HepG2 (cell line): ENCODE data around the gene EED. TPM values are rescaled to one million over a fixed set of nuclear protein-coding genes. Genes with fewer than 3 reads are reported as not detected.

Source experiments
- ATAD3A ChIP-seq: sonication (generic); formaldehyde crosslinking; IDR thresholded peaks from 2 replicates; pipeline ENCODE4 v1.4.0; 2020; ENCODE audit warnings: missing genetic modification reagents
- CREB1 ChIP-seq, 2 experiments: fragments of 450-650 bp in 1 of 2; IDR thresholded peaks; 2 replicates each; pipeline ENCODE4 v1.6.1; 2016 to 2017; ENCODE audit warnings: control low read depth in 1 of 2, mild to moderate bottlenecking in 1 of 2, missing compliant biosample characterization in 1 of 2, missing genetic modification characterization in 1 of 2
- FOXK2 ChIP-seq: fragments of 450-650 bp; IDR thresholded peaks from 2 replicates; pipeline ENCODE4 v1.6.1; 2016
- KLF6 ChIP-seq: IDR thresholded peaks from 2 replicates; pipeline ENCODE4 v1.8.0; 2016; ENCODE audit warnings: missing biosample characterization, missing genetic modification reagents
- MEF2D ChIP-seq: sonication (generic); formaldehyde crosslinking; IDR thresholded peaks from 2 replicates; pipeline ENCODE4 v1.5.1; 2020; ENCODE audit warnings: mild to moderate bottlenecking, missing genetic modification reagents
- NCOR1 ChIP-seq: fragments of 200-600 bp; sonication (generic); IDR thresholded peaks from 2 replicates; pipeline ENCODE4 v1.7.0; 2017; ENCODE audit warnings: antibody characterized with exemption, low read length, borderline replicate concordance
- NR3C1 ChIP-seq: sonication (generic); formaldehyde crosslinking; IDR thresholded peaks from 2 replicates; pipeline ENCODE4 v1.4.0; 2020; ENCODE audit warnings: missing genetic modification reagents
- RBAK ChIP-seq: sonication (generic); formaldehyde crosslinking; IDR thresholded peaks from 2 replicates; pipeline ENCODE4 v1.5.1; 2020; ENCODE audit warnings: mild to moderate bottlenecking, missing genetic modification reagents
- RFX3 ChIP-seq: IDR thresholded peaks from 2 replicates; pipeline ENCODE4 v1.6.1; 2016; ENCODE audit warnings: missing biosample characterization, missing genetic modification reagents
- SRF ChIP-seq: IDR thresholded peaks from 2 replicates; pipeline ENCODE4 v1.6.1; 2011; ENCODE audit warnings: mild to moderate bottlenecking, low read depth, low read length, moderate library complexity
- TCF7 ChIP-seq: sonication (generic); IDR thresholded peaks from 2 replicates; pipeline ENCODE4 v1.6.1; 2016; ENCODE audit warnings: antibody characterized with exemption, low read depth
- TP53 ChIP-seq: sonication (generic); formaldehyde crosslinking; conservative IDR thresholded peaks from 2 replicates; pipeline ENCODE4 v1.4.0; 2020; ENCODE audit warnings: missing genetic modification reagents
- ZBTB8A ChIP-seq: sonication (generic); formaldehyde crosslinking; IDR thresholded peaks from 2 replicates; pipeline ENCODE4 v1.4.0; 2020; ENCODE audit warnings: mild to moderate bottlenecking, low read depth, missing genetic modification reagents, borderline replicate concordance
- ZFP36 ChIP-seq: fragments of 150-350 bp; IDR thresholded peaks from 2 replicates; pipeline ENCODE4 v1.6.1; 2018; ENCODE audit warnings: borderline replicate concordance, low read length, low read depth; ENCODE audit not compliant: partially characterized antibody
- ZNF260 ChIP-seq: sonication (generic); formaldehyde crosslinking; IDR thresholded peaks from 2 replicates; pipeline ENCODE4 v1.4.0; 2020; ENCODE audit warnings: missing genetic modification reagents, low read depth, mild to moderate bottlenecking, borderline replicate concordance
- ZNF558 ChIP-seq: sonication (generic); formaldehyde crosslinking; IDR thresholded peaks from 2 replicates; pipeline ENCODE4 v1.9.0; 2022; ENCODE audit warnings: mild to moderate bottlenecking, missing genetic modification reagents, borderline replicate concordance
- ZNF607 ChIP-seq: sonication (generic); formaldehyde crosslinking; IDR thresholded peaks from 2 replicates; pipeline ENCODE4 v1.5.1; 2020; ENCODE audit warnings: missing genetic modification reagents, mild to moderate bottlenecking, borderline replicate concordance
- ZNF7 ChIP-seq: IDR thresholded peaks from 2 replicates; pipeline ENCODE4 v1.6.1; 2016; ENCODE audit warnings: missing biosample characterization, missing genetic modification reagents
- polyA plus RNA-seq, 8 experiments: library from polyadenylated mRNA; depleted of rRNA in 3 of 8; stranded (reverse) in 7 of 8; unstranded in 1 of 8; fragments of >200 nt; fragmentation: Illumina TruSeq in 4 of 8; extraction: Trizol in 4 of 8; gene quantifications; 2 replicates each; pipeline versions ENCODE4 v1.2.1 to v1.2.3, GENCODE V29; 2011 to 2016; ENCODE audit warnings: low read depth in 4 of 8, missing spikeins in 1 of 8, mixed read lengths in 1 of 8; ENCODE audit not compliant: insufficient read depth in 1 of 8
- total RNA-seq, 5 experiments: library from RNA; depleted of rRNA; stranded (reverse); fragments of >200 nt; fragmentation: Illumina TruSeq; extraction: Trizol; gene quantifications; 2 replicates each; pipeline ENCODE4 v1.2.3, GENCODE V29; 2016; ENCODE audit warnings: low read depth in 1 of 5
- TF ChIP-seq, protein P1 (sequence below): sonication (generic); formaldehyde crosslinking; IDR thresholded peaks from 2 replicates; pipeline ENCODE4 v1.9.0; 2022; ENCODE audit warnings: missing genetic modification reagents, mild to moderate bottlenecking, borderline replicate concordance
- TF ChIP-seq, protein P2 (sequence below): sonication (generic); formaldehyde crosslinking; IDR thresholded peaks from 2 replicates; pipeline ENCODE4 v1.8.0; 2022; ENCODE audit warnings: mild to moderate bottlenecking, missing genetic modification reagents, moderate library complexity
- TF ChIP-seq, protein P3 (sequence below): sonication (generic); formaldehyde crosslinking; IDR thresholded peaks from 2 replicates; pipeline ENCODE4 v1.4.0; 2020; ENCODE audit warnings: missing genetic modification reagents, mild to moderate bottlenecking, borderline replicate concordance
- TF ChIP-seq, protein P4 (sequence below): sonication (generic); formaldehyde crosslinking; IDR thresholded peaks from 2 replicates; pipeline ENCODE4 v1.4.0; 2020; ENCODE audit warnings: mild to moderate bottlenecking, missing genetic modification reagents

The EED gene
- total and polyA plus RNA-seq, 2 of the 13 experiments (the other 11 are each of a cell fraction or from before 2014, with no cell fraction given): 11.0 to 28.4 TPM

DNA sequence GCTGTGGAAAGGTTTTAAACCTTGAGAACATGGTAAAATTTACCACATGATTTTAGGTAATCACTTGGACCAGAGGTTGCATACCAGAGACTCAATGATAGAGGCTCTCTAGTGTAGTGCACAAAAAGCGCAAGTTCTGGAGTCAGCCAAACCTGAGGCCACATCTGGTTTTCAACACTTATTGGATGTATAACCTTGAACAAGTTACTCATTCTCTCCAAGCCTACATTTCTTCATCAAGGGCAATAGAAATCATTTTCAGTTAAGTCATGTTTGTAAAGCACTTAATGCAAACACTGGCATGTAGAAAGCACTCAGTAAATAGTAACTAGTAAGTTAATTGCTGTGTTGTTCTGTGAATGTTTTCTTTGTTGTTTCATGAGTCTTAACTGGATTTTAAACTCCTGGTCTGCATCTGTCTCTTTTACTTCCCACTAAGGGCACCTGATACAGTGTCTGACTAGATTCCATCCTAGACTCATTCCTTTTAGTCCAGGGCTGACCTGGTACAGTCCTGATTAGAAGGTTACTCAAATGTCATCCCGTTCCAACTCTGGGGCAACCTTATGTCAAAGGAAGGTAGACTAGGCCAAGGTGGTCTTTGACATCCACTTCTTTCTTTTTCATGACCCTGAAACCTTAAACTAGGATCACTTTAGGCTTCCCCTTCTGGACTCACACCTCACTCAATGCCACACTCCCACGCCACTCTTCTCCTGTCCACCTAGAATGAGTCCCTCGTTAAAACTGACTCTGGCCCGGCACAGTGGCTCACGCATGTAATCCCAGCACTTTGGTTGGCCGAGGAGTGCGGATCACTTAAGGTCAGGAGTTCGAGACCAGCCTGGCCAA lies 34.5 kb upstream of the EED start (continued):
- TF ChIP-seq, protein P1, sequence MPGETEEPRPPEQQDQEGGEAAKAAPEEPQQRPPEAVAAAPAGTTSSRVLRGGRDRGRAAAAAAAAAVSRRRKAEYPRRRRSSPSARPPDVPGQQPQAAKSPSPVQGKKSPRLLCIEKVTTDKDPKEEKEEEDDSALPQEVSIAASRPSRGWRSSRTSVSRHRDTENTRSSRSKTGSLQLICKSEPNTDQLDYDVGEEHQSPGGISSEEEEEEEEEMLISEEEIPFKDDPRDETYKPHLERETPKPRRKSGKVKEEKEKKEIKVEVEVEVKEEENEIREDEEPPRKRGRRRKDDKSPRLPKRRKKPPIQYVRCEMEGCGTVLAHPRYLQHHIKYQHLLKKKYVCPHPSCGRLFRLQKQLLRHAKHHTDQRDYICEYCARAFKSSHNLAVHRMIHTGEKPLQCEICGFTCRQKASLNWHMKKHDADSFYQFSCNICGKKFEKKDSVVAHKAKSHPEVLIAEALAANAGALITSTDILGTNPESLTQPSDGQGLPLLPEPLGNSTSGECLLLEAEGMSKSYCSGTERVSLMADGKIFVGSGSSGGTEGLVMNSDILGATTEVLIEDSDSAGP (CRISPR knock-in tag): no peak
- no peak for TF ChIP-seq ZNF607 (CRISPR knock-in tag)
- TF ChIP-seq ZNF7 (CRISPR knock-in tag): no peak
- TF ChIP-seq ZFP36: no peak
- no peak for TF ChIP-seq RFX3 (CRISPR knock-in tag)
- no peak for TF ChIP-seq RBAK (CRISPR knock-in tag)
- TF ChIP-seq TP53 (CRISPR knock-in tag): no peak
- no peak for TF ChIP-seq CREB1 (IDR thresholded peaks at IDR 0.05)
- peak; percentile 41; the same call in 1 of the 2 replicates for TF ChIP-seq CREB1 (CRISPR knock-in tag; IDR thresholded peaks at IDR 0.05)
- TF ChIP-seq, protein P2, sequence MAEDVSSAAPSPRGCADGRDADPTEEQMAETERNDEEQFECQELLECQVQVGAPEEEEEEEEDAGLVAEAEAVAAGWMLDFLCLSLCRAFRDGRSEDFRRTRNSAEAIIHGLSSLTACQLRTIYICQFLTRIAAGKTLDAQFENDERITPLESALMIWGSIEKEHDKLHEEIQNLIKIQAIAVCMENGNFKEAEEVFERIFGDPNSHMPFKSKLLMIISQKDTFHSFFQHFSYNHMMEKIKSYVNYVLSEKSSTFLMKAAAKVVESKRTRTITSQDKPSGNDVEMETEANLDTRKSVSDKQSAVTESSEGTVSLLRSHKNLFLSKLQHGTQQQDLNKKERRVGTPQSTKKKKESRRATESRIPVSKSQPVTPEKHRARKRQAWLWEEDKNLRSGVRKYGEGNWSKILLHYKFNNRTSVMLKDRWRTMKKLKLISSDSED (CRISPR knock-in tag): no peak
- TF ChIP-seq ZNF558 (CRISPR knock-in tag): no peak
- TF ChIP-seq ZBTB8A (CRISPR knock-in tag): no peak
- peak; percentile 75; the same call in 1 of the 2 replicates for TF ChIP-seq KLF6 (CRISPR knock-in tag)
- no peak for TF ChIP-seq MEF2D (CRISPR knock-in tag)
- no peak for TF ChIP-seq NR3C1 (CRISPR knock-in tag)
- no peak for TF ChIP-seq SRF
- TF ChIP-seq, protein P3, sequence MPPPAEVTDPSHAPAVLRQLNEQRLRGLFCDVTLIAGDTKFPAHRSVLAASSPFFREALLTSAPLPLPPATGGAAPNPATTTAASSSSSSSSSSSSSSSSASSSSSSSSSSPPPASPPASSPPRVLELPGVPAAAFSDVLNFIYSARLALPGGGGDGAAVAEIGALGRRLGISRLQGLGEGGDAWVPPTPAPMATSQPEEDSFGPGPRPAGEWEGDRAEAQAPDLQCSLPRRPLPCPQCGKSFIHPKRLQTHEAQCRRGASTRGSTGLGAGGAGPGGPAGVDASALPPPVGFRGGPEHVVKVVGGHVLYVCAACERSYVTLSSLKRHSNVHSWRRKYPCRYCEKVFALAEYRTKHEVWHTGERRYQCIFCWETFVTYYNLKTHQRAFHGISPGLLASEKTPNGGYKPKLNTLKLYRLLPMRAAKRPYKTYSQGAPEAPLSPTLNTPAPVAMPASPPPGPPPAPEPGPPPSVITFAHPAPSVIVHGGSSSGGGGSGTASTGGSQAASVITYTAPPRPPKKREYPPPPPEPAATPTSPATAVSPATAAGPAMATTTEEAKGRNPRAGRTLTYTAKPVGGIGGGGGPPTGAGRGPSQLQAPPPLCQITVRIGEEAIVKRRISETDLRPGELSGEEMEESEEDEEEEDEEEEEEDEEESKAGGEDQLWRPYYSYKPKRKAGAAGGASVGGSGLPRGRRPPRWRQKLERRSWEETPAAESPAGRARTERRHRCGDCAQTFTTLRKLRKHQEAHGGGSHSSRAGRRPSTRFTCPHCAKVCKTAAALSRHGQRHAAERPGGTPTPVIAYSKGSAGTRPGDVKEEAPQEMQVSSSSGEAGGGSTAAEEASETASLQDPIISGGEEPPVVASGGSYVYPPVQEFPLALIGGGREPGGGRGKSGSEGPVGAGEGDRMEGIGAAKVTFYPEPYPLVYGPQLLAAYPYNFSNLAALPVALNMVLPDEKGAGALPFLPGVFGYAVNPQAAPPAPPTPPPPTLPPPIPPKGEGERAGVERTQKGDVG (CRISPR knock-in tag): no peak
- TF ChIP-seq ATAD3A (CRISPR knock-in tag): no peak
- peak; percentile 64 for TF ChIP-seq NCOR1
- TF ChIP-seq ZNF260: no peak
- peak; percentile 69 for TF ChIP-seq TCF7
- TF ChIP-seq, protein P4, sequence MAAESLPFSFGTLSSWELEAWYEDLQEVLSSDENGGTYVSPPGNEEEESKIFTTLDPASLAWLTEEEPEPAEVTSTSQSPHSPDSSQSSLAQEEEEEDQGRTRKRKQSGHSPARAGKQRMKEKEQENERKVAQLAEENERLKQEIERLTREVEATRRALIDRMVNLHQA (CRISPR knock-in tag): peak; percentile 85; the same call in 1 of the 2 replicates
- peak; percentile 80 for TF ChIP-seq FOXK2
